22Rv1 (cell line): ENCODE measurements around the gene WSCD2.

Experiments
- H3K27ac ChIP-seq: fragments of 450-650 bp; 2 replicates; pipeline ENCODE4 v1.5.1; 2017
- CTCF ChIP-seq: fragments of 450-650 bp; IDR thresholded peaks from 2 replicates; pipeline ENCODE4 v1.5.1; 2017; ENCODE audit warnings: mild to moderate bottlenecking
- ZFX ChIP-seq: fragments of 450-650 bp; IDR thresholded peaks from 2 replicates; pipeline ENCODE4 v1.6.1; 2017; ENCODE audit warnings: antibody characterized with exemption, borderline replicate concordance

WSCD2 gene

DNA sequence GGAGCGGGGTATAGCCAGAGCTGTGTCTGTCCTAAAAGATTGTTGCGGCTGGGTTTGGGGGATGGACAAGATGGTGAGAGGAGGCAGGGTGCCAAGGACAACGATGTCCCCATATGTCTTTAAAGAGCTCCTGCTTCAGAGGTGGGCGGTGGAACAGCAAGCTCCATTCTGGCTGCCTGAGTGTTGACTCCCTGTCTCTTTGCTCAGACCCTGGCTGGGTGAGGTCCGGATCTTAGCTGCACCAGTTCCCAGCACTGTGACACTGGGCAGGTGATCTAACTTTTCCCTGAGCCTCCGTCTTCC, 8.3 kb upstream of the WSCD2 start:
- TF ChIP-seq ZFX (no peak), CTCF (no peak)
- H3K27ac ChIP-seq, result no peak overlapping the region

DNA sequence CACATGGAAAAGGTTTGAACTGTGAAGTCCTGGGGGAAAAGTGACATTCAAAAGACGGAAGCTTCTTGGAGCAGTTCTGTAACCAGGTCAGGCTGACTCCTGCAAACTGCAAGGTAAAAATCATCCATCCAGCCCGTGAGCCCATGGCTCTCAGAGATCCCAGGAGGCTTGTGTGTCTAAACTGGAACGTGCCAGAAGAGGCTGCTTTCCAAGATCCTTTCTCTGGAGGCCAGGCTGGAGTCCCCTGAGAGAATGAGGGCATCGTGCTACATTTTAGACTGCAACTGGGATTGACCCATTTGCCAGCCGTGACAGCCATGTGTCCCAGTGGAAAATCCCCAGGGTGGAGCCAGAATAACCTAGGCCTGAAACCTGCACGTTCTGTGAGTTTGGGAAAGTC, 7.8 kb upstream of the WSCD2 start:
- TF ChIP-seq CTCF (no peak), ZFX (no peak)
- H3K27ac ChIP-seq, result no peak overlapping the region

- TF ChIP-seq ZFX (no peak), CTCF (no peak)
Measured at GRCh38 chr12:108121728-108122471, 7.2 kb upstream of the WSCD2 start.

DNA sequence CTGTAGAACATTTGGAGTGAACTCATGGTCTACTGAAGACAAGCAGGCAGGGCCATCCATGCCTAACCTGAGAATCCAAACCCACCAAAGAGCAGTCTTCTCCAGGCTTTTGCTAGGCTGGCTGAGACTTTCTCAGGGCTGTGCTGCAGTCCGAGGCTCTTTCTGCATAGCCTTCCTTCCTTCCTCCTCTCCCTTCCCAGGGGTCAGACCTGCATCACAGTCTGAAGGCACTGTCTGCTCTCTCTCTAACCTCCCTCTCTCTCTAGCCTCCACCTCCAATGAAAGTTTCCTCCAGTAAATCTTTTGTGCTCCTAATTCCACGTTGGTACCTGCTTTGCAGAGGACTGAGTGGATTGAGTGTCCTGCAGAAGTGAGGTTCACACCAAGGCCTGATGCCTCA, 6.4 kb upstream of the WSCD2 start:
- H3K27ac ChIP-seq, result no peak overlapping the region
- TF ChIP-seq CTCF, result no peak
- no peak for TF ChIP-seq ZFX

More at GRCh38 chr12:108121728-108122471, 7.2 kb upstream of the WSCD2 start:
- no peak overlapping the region for H3K27ac ChIP-seq

DNA sequence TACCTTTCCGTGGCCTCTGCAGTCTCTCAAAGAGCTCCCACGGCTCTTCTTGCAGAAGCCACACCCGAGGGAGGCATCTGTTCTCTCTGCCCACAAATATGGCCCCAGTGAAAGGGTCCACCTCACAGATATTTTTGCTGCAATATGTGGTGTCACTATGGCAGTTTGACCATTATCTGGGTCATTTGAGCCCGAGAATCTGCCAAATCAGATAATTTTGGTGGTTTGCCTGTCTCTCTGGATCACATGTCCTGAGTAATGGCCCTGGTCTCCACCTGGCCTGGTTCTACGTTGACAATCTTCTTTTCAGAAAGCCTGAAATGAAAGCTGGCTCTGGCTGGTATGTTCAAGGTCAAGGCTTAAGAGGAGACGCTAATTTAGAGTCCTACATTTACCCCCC, 5.7 kb upstream of the WSCD2 start:
- H3K27ac ChIP-seq, result no peak overlapping the region
- TF ChIP-seq CTCF (no peak), ZFX (no peak)

- TF ChIP-seq CTCF (no peak), ZFX (no peak)
- H3K27ac ChIP-seq, result no peak overlapping the region
Measured at GRCh38 chr12:108125073-108125472, 4.0 kb upstream of the WSCD2 start.

DNA sequence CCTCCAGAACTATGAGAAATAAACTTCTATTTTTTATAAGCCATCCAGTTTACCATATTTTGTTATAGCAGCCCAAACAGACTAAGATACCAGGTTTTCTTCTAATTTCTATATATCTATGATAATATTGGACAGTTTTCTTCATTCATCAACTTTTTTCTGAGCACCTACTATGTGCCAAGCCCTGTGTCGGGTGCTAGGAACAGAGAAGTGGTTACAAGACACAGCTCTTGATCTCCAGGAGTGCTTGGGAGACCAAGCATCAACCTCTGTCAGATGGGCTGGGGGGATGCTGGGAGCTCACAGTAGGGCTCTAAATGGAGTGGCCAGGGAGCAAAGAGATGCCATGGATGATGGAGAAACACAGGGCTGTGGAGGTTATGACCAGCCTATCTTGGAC, 2.9 kb upstream of the WSCD2 start:
- TF ChIP-seq ZFX (no peak), CTCF (no peak)

More for the DNA sequence above, 2.9 kb upstream of the WSCD2 start:
- no peak overlapping the region for H3K27ac ChIP-seq
